Germinal center (tissue), 1 donor: Measurements from ENCODE around the gene TMX3.

Experiments
- DNase-seq: peaks from one replicate; pipeline ENCODE4 v3.0.0; 2012; ENCODE audit warnings: mixed read lengths, low spot score

Gene TMX3

DNA sequence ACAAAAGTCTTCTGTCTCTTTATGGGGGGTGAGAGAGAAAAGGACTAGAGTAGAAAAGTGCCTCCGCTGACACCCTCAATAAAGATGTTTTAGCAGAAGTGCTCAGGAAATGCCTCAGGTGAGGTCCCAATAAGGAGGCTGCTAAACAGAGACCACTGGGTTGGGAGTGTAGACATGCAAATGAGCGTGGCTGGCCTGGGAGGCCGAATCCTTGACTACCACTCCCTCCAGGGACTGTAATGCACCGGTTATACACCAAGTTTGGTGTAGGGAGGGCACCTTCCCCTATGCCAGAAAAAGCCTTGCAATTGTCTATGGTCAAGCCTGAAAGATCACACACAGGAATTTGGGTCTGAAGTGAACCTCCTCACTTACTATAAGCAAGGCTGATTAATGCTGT, 1.8 kb downstream of the TMX3 start:
- peak; percentile 6 for DNase-seq

DNA sequence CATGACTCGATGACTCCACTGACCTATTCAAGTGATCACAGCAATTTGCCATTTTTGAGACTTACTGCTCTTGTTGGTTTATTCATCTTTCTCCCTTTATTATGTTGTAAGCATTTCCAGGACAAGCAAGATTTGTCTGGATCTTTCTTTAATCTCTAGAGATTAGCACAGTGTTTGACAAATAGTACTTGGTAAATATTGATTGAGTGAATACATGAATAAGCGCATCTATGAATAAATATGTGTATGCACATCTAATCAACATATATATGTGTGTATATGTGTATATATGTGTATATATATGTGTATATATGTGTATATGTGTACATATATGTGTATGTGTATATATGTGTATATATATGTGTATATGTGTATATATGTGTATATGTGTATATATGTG, 7.3 kb downstream of the TMX3 start:
- no peak for DNase-seq

DNA sequence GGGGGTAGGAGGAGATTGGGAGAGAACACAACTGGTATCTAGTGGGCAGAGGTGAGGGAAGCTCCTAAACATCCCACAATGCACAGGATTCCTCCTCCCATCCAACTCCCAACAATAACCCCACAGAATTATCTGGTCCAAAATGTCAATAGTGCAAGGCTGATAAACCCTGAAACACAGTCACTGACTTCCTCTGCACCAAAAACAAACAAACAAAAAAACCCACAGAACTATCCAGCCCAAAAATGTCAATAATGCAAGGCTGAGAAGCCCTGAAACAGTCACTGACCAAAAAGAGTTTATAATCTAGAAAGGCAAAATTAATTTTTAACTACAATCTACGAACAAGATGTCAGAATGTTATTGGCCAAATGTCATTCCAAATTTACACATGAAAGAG, 9.8 kb downstream of the TMX3 start:
- DNase-seq = no peak

DNA sequence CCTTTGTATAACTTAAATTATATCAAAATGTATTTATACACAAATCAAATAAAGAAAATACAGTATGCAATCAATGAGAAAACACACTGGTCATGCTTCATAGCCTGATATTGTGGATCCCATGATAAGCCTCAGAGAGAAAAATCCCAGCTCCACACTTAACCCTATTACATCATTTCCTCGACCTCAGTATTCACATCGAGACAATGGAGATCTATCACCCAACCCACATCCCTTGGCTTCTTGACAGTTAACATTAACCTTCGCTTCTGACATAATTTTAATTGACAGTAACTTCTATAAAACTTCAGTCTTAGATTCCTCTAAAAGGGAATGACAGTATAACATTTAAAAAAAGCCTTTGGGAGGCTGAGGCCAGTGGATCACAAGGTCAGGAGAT, 11.6 kb downstream of the TMX3 start:
- DNase-seq = no peak

DNA sequence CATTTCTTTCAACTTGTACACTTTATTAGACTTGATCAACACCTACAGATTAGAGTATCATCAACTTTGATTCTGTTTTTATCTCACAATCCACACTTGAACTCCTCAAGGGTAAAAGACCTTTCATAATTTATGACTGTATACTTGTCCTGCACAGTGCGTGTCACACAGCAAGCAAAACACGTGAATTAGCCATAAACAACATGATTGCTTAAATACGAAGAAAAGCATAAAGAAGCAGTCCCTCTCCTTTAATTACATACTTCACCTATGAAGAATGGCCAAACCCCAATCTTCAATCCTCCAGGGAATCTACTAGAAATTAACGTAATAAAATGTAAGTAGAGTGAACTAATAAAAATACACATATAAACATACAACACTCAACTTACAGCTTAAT, 13.6 kb downstream of the TMX3 start:
- DNase-seq = no peak

DNA sequence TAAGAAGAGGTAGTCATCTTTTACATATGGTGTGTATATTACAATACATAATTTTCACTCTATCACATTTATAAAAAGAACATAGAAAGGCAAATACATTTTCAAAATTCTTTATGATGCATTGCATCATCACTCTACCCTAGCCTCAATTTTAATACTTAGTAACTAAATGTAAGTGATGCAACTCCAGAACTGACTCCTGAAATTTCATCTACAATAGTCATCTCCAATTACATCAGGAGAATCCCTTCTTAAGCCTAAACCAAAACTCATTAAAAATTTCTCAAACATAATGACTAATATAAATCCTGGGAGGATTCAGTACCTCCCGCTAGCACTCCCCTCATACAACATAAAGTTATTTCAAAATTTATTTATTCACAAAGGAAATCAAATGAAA, 15.9 kb downstream of the TMX3 start:
- DNase-seq = no peak

DNA sequence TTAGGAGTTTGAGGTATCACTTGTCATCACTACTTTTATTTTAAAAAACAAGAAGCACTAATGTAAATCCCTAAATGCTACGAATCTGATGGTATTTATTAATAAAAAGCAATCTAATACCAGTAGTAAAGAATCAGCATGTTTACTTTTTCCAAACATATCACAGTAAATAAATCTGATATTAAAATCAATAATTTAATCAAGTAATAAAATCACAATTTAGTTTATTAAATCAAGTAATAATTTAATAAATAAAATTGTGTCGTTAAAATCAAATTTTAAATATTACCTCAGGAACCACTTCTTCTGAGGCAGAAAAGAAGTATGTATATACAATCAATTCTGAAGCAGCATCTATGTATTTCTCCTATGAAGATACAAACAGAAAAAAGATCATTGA, 18.0 kb downstream of the TMX3 start:
- no peak for DNase-seq

DNA sequence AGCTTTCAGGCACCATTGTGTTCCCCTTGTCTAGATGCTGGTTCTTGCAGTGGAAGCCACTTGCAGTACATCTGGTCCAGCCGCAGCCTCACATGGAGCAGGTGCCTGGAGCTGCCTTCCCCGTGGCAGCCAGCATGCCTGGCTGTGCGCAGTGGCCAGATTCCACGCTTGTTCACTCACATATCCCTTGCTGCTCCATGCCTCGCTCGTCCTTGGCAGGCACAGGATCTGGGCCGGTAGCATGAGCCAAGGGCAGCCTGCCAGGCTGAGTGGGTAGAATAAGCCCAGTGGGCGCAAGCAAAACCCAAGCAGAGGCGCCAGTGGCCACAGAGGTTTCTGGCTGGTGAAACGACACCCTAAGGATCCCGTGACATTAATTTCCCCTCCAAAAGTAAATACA, 20.6 kb downstream of the TMX3 start:
- DNase-seq = no peak

DNA sequence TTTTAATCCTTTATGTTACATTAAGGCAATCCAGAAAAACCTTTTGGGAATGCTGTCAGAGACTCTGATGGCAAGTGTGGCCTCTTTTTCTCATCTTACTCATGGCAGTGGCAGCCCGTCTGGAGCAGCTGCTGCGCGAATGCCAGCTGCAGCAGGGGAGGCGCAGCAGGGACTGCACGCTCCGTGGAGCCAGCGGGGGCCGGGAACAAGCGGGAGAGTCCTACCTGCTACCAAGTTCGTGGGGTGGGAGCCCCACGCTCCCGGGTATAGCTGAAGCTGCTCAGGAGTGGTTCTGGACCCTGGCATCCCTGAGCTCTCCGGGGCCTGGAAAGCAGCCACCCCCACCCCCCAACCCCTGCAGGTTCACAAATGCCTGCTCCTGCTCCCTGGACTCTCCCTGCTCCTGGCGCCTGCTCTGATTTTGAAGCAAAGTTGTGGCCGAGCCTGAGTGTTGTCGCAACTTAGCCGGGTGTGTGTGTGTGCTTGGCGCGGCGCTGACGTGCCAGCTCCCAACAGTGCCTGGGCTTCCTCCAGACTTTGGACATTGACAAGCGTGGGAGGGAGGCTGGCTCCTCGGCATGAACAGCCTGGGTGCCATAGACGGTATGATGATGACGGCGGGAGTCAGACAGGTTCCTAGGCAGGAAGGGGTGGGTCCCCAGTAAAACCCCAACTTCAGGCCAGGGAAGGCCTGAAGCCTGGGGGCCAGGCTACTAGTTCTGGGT, 21.7 kb downstream of the TMX3 start:
- no peak for DNase-seq

DNA sequence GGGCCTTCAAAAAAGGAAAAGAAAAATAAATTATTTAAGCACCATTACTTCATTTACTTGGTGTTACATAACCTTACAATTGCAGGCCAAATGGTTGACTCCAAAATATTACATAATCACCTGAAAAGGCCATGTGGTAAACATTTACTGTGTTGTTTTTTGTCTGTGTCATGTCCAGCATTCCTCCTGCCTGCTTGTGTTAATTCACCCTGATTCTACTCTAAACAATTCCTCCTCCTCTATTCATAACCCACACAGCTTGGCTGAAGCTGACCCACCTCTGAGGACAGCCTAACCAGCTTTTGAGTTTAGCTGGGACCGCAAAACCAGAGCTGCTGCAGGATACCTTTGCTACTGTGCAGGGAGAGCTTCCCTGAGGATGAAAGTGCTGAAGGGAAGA, 35.4 kb downstream of the TMX3 start:
- no peak for DNase-seq

DNA sequence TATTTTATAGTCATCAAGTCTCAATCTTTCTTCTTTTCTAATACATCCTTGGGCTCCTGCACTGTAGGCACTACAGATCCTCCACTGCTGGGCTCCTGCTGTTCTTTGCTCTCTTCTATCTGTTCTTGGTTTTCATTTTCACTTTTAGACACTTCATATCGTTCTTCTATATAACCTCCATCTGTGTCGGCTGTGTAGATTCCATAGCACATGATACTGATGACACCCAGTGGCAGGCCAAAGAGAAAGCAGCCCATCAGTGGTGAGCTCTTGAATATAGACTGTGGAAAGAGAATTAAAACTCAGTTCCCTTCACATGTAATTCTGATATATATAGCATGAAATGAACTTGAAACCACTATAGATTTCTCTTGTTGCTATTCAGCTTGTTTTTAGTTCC, 38.0 kb downstream of the TMX3 start:
- no peak for DNase-seq

DNA sequence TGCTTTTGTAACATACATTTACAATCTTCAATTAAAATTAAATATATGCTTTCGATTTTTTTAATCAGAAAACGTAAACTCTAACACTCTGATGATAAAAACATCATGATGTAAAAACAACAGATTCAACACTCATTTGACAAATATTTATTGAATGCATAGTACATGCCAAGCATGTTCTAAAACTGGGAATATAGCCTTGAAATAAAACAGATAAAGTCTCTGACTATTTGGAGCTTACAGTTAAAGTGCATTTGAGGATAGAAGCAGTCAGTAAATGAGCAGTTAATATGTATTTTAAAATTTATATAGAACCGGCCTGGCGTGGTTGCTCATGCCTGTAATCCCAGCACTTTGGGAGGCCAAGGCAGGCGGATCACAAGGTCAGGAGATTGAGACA, 47.8 kb downstream of the TMX3 start:
- DNase-seq = no peak

DNA sequence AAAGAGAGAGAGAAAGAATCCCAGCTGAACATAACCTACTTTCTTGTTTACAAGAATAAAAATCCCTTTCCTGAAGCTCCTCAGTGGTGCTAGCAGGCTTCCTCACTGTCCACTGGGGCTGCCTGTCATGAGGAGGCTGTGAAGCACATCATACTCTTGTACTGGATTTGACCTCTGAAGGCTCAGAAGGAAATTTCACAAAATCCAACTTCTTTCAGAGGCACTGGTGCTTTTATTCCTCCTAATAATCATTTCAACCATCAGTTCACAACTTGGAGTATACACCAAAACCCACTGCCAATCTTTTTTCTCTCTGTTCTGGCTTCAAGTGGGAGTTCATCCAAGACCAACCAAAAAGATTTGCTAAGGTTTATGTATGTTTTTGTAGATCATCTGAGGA, 48.5 kb downstream of the TMX3 start:
- no peak for DNase-seq

DNA sequence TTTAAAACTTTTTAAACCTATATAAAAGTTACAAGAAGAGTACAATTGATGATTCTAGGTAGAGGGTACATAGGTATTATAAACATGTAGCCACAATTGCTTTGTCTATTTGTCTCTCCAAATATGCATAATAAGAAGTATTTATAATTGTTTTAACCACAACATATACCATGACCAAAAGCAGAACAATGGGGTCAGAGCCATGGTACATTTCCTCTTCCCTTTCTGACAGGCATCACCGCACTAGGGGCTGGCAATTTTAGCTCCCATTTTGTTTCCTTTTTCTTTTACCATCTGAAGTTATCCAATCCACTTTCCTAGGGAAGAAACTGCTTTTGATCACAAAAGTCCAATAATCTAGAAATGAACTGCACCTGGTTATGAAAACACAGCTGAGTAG, 49.3 kb downstream of the TMX3 start:
- no peak for DNase-seq

DNA sequence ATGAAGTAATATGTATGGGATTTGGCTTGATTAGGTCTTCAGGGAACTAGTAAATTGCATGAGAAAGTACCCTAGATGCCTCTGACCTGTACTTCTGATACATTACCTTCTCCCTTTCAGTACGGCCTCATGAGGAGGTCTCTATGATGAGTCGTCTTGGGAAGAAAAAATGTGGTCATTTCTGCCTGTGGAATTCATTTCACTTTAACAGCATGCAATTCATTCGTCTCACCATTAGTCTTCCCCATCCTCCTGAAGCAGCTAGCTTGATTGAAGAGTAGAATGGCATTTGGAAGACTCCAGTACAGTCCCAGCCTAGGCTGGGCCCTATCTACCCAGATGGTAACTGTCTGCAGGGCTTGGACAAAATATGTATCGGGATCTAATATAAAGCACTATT, 52.2 kb downstream of the TMX3 start:
- DNase-seq = no peak

DNA sequence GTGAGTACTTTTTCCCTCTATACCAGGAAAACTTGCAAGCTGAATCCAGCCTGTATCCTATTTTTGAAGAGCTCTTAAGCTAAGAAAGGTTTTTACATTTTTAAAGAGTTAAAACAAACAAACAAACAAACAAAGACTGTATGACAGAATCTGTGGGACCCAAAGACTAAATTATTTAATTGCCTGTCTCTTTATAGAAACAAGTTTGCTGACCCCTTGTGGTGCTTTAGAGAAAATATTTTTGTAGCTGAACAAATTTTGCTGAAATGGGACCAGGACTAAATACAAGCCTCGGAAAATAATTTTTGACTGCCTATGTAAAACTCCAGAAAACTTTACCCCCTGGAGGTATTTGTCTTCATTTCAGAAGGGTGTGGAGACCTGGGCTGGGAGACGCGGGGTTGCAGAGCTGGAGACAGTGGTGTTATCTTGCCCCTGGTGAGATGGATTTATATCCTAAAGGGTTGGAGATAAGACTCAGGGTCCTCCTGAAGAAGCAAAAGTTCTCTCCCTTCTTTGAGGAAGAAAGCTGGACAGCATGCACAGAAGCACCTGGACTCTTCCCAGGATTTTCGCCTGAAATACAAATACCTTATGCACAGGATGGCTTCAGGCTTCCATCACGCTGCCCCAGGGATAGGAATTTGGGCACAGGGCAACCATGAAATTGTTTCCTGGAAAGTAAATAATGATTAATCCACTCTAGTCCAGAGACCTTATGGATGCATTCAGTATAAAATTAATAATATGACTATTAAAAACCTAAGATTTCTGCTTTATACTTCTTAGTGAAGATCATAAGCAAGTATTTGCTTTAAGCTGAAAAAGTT, 54.3 kb downstream of the TMX3 start:
- DNase-seq = peak; percentile 14

DNA sequence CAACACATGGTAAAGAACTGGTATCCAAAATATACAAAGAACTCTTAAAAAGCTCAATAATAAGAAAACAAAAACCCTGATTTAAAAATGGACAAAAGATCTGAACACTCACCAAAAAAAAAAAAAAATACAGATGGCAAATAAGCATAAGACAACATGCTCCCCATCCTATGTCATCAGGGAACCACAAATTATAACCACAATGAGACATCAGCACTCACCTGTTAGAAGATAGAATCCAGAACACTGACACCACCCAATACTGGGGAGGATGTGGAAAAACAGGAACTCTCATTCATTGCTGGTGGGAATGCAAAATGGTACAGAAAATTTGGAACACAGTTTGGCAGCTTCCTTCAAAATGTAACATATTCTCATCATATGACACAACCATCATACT, 66.7 kb downstream of the TMX3 start:
- DNase-seq = no peak

DNA sequence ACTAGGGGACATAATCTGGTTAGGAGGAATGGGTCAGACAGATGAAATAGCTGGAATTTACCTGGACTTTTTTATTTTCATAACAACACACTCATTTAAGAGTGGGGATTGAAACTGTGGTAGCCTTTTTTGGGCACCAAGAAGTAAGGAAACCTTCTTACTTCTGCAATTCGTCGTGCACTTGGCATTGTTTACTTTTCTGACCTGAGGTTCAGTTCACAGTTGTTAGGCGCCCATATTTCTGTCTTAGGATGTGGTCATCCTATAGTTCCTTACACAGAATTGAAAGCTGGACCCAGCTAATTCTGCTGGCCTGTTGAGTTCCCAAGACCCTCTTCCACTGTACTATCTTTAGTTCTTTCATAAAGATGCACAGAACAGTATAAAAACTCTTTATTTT, 72.9 kb downstream of the TMX3 start:
- DNase-seq = no peak

DNA sequence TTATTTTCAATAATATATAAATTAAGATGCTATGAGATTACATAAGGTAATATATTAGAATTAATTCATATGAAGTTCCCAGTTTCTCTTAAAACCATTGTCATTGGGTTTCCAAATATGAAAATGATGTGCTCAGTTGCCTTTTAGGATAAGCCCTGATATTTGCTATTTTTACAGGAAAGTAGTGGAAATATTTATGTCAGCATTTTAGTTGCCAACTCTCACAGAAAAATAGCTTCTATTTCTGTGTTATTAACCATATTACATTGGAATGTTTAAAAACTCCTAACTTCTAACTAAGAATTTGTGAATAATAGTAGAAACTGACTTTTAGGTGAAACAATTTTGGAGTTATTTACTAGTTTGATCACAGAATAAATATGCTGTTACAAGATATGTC, 74.0 kb downstream of the TMX3 start:
- no peak for DNase-seq

DNA sequence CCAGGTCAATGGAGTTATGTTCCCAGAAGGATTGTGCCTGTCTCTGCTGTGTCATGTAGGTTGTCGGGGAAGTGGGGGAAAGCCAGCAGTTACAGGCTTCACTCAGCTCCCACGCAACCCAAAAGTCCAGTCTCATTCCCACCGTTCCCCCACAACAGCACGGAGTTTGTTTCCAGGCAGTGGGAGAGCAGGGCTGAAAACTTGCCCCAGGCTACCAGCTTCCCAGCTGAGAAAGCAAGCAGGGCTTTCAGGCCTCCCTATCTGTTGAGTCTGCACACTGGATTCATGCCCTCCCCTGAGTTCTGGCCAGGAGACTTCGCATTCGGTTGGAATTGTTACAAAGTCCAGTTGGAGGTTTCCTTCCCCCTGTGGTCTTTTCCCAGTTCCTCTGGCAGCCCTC, 76.3 kb downstream of the TMX3 start:
- no peak for DNase-seq

DNA sequence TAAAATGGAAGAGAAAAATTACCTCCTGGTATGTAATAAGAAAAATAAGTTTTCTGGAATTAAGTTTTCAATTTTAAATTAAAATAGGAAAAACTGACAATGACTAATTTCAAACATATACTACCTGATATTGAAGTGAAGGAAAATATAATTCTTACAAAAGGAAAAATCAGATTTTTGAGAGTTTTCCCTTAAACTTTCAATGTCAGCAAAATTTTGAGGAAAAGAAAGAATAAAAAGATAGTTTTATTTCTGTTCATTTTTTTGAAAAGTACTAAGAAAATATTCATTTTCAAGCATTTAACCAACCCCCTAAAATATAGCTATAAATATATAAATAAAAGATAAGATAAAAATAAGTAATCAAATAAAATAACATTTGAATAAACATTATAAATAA, 87.1 kb downstream of the TMX3 start:
- DNase-seq = no peak
